ENCODE results near the gene MAGIX.

- TF ChIP-seq YY1 (IDR thresholded peaks at IDR 0.05; ENCODE audit: low read depth) = no peak
- no peak for TF ChIP-seq TCF12 (IDR thresholded peaks at IDR 0.05; ENCODE audit: low read depth)
- TF ChIP-seq MAX (IDR thresholded peaks at IDR 0.05) = no peak
- no peak for TF ChIP-seq NFIC (IDR thresholded peaks at IDR 0.05)
- TF ChIP-seq REST (IDR thresholded peaks at IDR 0.05; ENCODE audit: low read depth) = no peak
- no peak for TF ChIP-seq EP300 (IDR thresholded peaks at IDR 0.05; ENCODE audit: borderline replicate concordance)
- no peak for TF ChIP-seq TEAD4 (IDR thresholded peaks at IDR 0.05)
- TF ChIP-seq CEBPB (IDR thresholded peaks at IDR 0.05) = no peak
- TF ChIP-seq RAD21 (IDR thresholded peaks at IDR 0.05; ENCODE audit: low read depth) = no peak
- TF ChIP-seq TAF1 (IDR thresholded peaks at IDR 0.05; ENCODE audit: low read depth) = no peak
- TF ChIP-seq, protein P1, sequence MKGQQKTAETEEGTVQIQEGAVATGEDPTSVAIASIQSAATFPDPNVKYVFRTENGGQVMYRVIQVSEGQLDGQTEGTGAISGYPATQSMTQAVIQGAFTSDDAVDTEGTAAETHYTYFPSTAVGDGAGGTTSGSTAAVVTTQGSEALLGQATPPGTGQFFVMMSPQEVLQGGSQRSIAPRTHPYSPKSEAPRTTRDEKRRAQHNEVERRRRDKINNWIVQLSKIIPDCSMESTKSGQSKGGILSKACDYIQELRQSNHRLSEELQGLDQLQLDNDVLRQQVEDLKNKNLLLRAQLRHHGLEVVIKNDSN (IDR thresholded peaks at IDR 0.05) = no peak
Measured at GRCh38 chrX:49210406-49210805, 47.8 kb downstream of the MAGIX start.

All from Ishikawa (cell line).